ENCODE results near the gene COL8A1.
"Not testable (repeated sequence)": the region's sequence is repeated elsewhere in the genome, so short reads cannot be mapped to it uniquely, and the experiment has no call there.

Gene COL8A1

DNA sequence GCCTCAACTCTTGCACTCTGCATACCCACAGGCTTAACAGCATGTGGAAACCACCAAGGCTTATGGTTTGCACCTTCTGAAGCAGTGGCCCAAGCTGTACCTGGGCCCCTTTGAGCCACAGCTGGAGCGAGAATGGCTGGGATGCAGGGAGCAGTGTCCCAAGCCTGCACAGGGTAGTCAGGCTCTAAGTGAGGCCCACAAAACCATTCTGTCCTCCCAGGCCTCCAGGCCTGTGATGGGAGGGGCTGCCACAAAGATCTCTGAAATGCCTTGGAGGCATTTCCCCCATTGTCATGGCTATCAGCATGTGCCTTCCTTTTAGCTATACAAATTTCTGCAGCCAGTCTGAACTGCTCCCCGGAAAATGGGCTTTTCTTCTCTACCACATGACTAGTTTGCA, 166.8 kb downstream of the COL8A1 start:
- DNase-seq (ENCODE audit: low spot score) = no peak

DNA sequence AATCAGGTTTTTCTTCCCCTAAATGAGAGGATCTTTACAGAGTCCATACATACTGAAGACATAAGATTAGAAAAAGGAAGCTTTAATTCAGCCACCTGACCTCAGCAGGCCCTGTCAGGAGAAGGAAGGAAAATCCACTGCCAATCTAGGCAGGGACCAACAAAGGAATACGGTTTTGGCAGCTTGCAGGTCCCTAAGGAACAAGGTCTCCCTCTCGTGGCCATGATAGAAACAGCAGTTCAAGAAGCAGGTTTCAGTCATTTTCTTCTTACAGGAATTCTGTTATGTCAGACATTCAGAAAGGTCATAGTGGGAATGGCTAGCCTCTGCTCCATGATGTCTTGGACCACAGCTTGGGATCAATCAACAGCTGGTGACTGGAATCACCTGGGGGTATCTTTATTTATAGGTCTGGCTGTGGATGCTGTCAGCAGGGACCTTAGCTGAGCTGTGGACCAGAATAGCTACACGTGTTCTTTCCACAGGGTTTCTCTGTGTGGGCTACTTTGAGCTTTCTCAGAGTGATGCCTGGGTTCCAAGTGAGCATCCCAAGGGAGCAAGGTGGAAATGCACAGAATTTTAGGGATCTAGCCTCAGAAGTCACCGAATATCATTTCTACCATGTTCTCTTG, 169.9 kb downstream of the COL8A1 start:
- peak; percentile 78 for DNase-seq (ENCODE audit: low spot score)

DNA sequence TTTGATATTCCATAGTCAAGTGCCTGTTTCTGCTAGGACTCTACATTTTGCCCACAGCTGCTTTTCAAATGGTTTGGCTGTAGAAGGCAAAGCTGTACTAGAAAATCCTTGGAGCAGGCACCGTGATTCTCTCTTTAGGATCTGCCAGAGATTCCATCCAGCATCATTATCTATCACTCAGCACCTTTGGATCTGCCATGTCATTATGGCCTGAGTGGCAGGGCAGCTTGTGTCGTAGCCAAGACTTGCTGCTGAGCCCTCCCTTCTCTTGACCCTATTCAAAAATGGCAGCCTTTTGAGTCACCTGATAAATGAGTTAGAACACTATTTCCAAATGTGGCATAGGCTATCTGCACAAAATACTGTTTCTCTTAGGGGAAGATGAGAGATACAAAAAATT, 171.2 kb downstream of the COL8A1 start:
- DNase-seq (ENCODE audit: low spot score) = no peak

DNA sequence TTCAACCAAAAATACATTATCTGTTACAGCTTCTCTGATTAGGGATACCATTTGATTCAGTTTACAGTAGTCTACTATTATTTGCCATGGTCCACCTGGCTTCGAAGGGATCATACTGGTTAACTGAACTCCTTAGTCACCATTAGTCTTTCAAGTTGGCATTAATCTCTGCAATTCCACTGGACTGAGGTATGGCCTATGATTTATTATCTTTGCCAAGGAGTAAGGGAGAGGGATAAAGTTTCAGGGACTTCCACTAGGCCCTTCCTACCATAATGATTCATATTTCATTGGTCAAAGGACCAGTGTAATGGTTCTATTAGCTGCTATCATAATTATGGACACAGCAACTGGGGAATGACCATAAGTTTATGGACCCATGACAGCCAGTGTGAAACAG, 172.0 kb downstream of the COL8A1 start:
- DNase-seq (ENCODE audit: low spot score) = no peak

DNA sequence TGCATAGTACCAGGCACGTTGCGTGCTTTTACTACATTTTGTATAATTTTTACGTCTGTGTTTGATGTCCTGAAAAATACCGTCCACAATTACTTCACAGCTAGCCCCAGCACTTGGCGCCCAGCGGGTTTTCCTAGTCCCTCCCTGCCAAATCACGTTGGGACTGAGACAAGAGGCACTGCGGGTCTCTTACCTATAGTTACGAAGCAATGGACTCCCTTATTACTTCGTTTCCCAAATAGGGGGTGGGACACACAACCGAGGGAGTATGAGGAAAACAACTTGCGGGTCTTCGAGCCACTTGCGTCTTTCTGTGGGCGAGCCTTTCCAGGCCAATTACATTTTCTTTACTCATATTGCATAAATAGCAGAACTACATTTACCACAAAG, 178.6 kb downstream of the COL8A1 start:
- peak; percentile 49 for DNase-seq (ENCODE audit: low spot score)

DNA sequence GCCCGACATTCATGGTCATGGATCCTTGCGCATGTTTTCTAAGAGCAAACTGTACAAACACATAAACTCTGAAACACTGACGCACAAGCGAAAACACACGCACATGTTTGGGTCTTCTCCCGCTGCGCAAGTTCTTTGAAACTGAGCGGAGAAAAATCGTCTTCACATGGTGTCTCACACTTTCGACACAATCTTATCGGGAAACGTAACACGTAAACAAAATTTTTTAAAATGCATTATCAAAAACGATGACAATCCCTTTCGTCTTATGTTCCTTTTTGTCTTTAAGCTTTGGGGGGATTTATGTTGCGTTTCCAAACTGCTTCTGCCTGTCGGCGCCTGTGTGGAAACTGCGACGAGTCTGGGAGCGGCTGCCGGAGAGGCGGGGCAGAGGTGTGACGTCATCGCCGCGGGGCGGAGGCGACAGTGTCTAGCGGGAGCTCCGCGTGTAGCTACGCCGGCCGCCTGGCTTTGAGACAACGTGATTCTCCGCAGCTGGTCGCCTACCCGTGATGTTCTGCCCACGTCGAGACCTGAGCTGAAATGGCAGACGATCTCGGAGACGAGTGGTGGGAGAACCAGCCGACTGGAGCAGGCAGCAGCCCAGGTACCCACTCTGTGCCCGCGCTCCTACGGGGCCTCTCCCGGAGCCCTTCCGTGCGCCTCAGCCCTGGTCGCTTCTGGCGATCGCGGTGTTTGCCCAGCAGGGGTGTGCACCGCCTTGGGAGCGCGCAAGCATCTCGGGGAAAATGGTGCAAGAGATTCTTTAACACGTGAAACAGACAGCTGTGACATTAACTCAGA, 179.2 kb downstream of the COL8A1 start, which contains the start of gene CMSS1:
CMSS1 (plus strand) TSS at position 426 of the 804 bp plus-strand sequence.
- peak; percentile 95 for DNase-seq (ENCODE audit: low spot score)

DNA sequence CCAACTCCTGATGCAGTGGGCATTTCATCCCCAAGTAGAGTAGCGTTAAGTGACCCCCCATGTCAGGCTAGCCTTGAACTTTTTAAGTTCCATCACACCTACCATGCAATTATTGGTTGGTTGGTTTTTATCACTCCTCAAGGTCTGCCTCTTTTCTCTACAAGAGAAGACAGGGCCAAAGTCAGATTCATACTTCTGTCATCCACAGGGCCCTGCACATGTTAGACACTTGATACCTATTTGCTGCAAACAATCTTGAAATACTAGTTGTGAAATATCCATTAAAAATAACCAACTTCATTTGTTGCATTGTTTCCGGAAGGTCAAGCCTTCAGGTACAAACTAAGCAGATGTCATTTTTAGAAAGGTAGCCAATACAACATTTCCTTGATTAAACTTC, 180.4 kb downstream of the COL8A1 start:
- DNase-seq (ENCODE audit: low spot score) = no peak

DNA sequence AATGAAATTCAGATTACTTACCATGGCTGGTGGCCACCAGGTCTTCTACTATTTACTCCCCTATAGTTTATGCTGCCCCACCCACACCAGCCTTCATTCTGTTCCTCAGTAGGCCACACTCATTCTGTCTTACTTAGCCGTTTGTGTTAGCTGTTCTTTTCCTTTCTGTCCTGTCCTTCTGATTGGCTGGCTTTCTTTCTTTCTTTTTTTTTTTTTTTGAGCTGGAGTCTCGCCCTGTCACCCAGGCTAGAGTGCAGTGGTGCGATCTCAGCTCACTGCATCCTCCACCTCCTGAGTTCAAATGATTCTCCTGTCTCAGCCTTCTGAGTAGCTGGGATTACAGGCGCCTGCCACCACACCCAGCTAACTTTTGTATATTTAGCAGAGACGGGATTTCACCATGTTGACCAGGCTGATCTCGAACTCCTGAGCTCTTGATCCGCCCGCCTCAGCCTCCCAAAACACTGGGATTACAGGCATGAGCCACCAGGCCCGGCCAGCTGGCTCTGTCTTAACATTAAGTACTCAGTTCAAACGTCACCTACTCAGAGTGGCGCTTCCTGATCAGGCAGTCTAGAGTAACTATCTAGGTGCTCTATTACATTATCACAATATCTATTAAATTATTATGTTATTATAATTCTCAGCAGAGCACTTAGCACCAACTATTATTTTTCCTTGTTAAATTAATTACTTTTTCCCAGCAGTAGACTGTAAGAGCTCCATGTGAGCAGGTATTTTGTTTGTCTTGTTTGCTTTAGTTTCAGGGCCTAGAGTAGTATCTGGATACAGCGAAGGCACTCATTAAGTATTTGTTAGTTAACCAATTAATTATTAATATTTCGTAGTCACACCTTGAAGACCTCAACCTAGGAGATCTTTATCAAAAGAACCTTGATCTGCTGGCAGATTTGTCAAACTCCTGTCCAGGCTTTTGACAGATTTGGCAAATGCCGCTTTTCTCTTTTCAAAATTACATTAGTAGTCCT, 185.6 kb downstream of the COL8A1 start:
- DNase-seq (ENCODE audit: low spot score) = peak; percentile 54

DNA sequence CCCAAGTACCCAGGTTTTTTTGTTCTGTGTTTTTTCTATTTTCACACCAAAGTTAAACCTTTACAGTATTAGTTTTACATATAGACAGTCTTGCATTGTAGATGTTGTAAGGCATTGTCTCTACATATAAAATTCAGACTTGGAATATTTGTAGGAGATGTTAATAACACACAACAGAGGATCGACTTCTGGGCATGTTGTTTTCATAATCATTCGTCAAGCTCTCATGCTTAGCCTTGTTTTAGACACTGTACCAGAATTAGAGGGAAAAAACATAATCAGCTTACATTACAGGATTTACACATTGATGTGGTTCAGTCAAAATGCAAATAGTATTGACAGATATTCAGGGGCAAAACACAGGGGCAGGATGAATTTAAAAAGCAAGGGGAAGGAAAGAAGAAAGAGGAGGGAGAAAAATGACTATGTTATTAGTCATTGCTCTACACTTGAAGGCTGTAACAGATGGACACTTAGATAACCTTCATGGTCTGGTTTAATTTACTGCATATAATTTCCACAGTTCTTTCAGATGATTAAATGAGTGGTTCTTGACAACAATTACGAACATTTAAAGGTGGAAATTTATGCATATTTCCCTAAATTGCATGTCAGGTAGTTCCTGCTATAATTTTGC, 186.7 kb downstream of the COL8A1 start:
- DNase-seq (ENCODE audit: low spot score) = no peak

DNA sequence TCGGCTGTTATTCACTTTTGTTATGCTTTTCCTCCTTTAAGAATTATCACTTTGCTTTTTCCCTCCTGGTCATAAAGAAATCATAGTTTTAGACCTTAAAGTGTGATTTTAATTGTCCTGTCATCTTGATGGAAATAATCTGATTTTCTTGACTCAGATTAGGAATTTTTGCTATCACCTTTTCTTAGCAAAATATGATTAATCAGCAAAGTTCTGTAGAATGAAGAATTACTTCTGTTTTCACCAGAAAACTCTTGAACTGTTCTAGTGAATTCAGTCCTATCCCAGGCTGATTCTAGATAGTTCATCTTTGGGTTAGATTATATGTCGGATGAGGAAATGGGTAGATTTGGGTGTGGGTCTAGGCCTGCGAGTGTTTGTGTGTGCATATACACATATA, 191.4 kb downstream of the COL8A1 start:
- DNase-seq (ENCODE audit: low spot score) = no peak

DNA sequence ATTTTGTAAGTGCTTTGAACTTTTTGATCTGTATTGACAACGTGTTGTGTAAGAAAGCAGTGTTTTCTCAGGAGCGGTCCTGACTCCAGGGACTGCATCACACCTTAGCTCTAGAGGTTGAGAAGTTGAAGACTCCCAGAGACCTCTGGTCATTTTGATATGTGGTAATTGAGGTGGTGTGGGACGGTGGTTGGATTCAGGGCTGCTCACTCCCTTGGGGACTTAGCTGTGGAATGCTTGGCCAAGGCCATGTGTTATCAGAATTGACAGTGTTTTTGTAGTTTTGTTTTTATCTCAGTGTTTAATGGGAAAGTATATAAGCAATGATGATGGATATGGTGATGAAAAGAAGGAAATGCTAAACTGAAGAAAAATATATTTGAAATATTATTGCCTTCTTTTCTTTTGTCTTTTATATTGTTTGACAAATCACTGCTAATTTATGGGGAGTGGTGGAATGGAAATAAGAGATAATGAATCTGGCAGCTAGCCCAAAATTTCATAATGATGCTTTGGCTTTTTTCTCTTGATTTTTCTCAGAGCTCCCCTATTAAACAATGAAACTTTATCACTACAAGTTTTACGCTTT, 195.3 kb downstream of the COL8A1 start:
- DNase-seq (ENCODE audit: low spot score) = no peak

DNA sequence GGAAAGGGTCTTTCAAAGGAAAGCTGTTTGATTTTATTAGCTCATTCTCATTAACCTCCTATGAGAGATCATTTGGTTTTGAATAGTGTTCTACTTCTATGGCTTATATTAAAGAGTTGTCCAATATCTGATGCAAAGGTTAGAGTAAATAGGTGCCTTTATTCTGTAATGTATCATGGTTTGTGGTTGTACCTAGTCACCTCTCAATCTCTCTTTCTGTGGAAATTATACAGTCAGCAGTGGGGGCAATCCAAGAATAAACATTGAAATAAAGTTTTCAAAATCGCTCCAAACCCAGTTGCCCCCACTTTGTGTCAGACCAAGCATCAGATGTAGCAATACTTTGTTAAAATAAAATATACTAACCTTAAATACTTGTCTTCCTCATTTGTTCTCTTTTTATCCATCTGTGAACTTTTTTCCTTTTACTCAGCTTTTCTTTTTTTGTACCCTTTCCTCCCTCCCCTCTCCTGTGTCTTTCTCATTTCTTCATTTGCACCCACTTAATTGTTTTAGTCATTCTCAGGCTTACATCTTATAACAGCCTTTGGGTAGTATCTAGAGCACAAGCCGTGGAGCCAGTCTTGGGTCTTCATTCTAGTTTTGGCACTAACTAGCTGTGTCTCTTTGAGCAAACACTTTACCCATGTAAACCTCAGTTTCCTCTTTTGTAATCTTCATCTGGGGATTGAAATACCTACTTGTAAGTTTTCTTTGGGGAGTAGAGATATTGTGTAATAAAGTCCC, 196.0 kb downstream of the COL8A1 start:
- DNase-seq (ENCODE audit: low spot score) = no peak

DNA sequence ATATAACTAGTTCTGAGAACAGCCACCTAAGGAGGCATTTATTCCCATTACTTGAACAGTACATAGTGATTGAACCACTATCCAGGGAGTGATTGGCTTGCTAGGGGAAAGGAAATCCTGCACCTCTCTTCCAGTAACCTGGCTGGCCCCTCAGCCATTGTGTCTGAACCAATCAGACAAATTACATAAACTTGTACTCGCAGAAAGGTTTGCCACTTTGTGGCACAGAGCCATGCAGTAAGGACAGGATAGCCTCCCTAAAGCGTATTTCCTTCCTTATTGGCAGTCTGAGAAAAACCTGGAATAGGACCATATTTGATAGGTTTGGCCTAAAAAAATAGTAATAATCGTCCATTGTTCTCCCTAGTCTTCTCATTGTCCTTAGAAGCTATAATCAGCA, 198.3 kb downstream of the COL8A1 start:
- DNase-seq (ENCODE audit: low spot score) = no peak

DNA sequence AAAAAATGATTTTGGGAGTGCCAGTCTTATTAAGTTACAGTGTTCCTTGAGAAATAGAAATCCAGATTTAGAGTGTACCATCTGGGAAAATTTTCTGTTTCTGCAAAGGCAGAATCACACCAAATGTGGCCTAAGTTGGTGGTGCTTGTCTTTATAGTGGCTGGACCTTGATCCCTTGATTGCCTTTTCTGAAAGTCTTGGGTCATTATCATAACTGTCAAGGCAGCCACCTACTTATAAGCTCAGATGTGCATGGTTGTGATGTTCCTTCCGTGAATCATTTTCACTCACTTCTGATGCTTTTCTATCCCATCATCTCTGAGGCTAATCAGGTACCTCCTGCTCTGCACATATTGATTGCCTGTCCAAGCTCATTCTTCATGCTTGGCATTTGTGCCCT, 199.3 kb downstream of the COL8A1 start:
- DNase-seq (ENCODE audit: low spot score) = no peak

DNA sequence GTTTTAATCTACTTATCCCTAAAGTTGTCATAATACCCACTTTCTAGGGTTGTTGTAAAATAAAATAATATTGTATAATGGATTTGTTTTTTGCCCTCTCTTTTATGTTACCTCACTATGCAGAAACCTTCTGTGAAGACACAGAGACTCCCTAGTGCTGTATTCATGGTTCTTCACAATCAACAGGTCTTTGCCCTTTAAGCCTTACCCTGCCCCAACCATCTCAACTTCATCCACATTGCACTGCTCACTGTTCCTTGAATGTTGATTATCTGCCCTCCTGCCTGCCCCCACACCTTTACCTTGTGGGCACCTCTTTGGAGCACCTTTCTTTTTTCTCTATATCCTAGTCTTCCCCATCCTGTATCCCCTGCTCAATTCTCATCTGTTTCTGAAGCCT, 200.4 kb downstream of the COL8A1 start:
- no peak for DNase-seq (ENCODE audit: low spot score)

DNA sequence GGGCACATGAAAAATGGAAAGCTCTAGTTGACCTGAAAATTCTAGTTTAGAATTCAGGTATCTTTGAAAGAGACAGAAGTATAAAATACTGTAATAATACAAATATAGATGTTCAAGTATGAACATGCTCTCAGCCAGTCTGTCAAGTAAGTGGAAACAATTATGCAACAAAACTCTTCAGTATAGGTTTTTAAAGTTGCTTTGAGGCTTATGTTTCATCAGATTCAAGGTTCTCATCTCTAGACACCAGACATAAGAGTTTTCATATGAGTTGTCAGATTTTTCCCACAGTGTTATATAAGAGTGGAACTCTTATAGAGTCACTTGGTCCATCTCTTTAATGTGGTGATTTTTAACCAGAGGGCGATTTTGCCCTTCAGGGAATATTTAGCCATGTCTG, 201.2 kb downstream of the COL8A1 start:
- DNase-seq (ENCODE audit: low spot score) = no peak

DNA sequence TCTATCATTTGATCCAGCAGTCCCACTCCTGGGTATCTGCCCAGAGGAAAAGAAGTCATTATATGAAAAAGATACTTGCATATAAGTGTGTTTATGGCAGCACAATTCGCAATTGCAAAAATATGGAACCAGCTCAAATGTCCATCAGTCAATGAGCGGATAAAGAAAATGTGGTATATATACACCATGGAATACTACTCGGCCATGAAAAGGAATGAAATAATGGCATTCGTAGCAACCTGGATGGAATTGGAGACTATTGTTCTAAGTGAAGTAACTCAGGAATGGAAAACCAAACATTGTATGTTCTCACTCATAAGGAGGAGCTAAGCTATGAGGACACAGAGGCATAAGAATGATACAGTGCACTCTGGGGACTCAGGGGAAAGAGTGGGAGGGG, 203.6 kb downstream of the COL8A1 start:
- not testable (repeated sequence) for DNase-seq (ENCODE audit: low spot score)

DNA sequence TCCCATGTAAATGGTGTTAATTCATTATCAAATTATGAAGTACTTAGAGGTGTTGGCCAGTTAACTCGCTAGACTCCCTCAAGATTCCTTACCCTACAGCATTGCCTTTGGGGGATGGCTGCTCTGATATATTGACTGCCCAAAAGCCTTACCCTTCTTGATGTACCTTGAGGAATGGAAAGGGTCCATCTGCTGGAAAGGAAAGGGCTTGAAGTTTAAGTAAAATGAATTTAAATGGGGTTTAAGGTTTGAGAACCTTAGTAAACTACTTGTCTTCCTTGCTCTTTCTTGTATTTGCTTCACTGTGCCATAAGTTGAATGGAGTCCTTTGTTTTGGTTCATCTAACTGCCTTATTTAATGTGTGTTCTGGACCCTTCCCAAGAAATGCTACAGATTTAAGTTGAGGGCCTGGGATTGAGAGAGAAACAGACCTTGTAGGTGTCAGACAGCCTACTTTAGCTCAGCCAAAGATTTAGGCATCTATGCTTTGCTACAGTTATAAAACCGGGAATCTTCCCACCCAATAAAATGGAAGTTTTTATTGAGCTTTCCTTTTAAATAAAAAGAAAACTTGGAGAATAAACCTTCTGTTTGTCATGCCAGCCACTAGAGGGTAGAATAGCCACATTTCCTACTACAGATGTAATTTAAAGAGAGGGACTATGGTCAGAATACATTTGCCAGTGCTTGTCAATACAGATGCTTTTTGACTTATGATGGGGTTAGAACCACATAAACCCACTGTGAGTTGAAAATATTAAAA, 204.6 kb downstream of the COL8A1 start:
- peak; percentile 37 for DNase-seq (ENCODE audit: low spot score)

DNA sequence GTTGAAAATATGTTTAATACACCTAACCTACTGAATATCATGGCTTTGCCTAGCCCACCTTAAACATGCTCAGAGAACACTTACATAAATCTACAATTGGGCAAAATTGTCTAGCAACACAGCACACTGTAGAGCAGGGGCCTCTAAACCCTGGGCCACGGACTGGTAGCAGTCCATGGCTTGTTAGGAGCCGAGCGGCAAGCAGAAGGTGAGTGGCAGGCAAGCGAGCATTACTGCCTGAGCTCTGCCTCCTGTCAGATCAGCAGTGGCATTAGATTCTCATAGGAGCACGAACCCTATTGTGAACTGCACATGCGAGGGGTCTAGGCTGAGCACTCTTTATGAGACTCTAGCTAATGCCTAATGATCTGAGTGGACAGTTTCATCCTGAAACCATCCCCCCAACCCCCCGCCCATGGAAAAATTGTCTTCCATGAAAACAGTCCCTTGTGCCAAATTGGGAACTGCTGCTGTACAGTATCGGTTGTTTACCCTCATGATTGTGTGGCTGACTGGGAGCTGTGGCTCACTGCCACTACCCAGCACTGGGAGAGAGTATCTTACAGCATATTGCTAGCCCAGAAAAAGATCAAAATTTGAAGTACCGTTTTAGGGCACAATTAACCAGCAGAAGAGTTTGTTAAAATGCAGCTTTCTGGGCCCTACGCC, 205.3 kb downstream of the COL8A1 start:
- no peak for DNase-seq (ENCODE audit: low spot score)

DNA sequence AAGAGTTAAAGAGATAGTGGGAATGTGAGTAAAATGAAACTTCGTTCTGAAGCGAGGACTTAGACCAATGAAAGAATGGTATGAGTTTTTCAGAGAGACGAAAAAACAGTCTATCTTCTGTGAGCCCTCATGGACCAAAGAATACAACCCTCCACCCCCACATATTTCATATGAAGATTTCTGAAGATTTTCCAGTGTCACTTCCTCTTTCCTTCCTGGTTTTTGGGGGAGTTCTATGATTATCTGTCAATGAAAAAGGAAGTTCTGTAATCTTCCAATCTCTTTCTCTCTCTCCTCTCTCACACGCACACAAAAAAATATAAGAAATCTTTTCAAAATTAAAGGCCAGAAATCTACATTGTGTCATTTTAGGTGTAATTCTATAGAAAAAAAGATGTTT, 206.9 kb downstream of the COL8A1 start:
- no peak for DNase-seq (ENCODE audit: low spot score)
